ENCODE data around the gene MRPL11. TPM values are rescaled to one million over a fixed set of nuclear protein-coding genes. Genes with fewer than 3 reads are reported as not detected.

Gene MRPL11
- total RNA-seq, 4 donors from 2014 or later, result 29.2 to 38.0 (median 32.3) TPM

DNA sequence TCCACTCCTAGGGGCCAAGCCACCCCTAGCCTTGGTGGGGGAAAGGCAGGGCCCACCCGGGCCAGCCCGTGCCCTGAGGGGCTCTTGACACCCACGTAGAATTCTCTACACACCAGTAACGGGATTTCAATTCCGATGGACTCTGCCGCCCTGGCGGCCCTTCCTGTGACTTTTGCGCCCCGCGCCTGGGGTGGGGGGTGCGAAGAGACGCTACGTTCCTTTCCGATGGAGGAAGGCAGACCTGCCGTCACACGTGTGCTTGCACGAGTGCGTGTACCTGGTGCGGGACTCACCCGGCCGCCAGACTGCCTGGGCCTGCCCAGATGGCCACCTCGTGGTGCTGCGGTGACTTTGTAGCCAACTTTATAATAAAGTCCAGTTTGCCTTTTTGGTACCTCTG lies 12.3 kb downstream of the MRPL11 start:
- ATAC-seq (ENCODE audit: low FRiP score), result no peak

DNA sequence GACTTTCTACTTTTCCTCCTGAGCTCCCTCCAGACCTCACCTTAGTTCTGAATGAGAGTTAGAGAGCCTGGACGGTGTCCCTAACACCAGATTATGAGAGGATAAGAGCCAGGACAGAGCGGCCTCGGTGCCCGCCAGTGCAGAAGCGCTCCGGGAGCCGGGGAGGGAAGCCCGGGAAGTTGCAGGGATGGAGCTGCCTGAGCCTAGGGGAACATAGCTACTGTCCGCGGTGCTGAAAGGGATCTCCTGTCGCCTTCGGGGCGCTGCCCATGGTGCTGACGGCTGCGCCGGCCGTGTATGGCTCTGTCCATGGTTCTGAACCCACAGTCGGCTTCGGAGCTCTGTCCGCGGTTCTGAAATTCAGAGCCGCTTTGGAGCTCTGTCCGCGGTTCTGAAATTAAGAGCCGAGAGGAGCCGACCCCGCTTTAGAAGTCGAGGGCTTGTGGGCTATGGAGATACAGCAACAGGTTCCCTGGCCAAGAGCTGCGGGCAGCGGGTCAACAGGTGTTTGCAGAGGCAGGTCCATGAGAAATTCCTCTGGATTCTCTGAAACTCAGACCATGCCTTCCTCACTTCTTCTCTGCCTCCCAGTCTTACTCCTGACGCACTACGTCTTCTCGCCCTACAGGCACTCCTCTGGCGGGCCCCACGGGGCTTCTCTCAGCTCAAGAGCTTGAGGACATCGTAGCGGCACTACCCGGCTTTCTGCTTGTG lies 17.0 kb downstream of the MRPL11 start:
- DNase-seq (ENCODE audit: low spot score) (peak; percentile 90), ATAC-seq (ENCODE audit: low FRiP score) (peak; percentile 98)
- TF ChIP-seq, protein P1, sequence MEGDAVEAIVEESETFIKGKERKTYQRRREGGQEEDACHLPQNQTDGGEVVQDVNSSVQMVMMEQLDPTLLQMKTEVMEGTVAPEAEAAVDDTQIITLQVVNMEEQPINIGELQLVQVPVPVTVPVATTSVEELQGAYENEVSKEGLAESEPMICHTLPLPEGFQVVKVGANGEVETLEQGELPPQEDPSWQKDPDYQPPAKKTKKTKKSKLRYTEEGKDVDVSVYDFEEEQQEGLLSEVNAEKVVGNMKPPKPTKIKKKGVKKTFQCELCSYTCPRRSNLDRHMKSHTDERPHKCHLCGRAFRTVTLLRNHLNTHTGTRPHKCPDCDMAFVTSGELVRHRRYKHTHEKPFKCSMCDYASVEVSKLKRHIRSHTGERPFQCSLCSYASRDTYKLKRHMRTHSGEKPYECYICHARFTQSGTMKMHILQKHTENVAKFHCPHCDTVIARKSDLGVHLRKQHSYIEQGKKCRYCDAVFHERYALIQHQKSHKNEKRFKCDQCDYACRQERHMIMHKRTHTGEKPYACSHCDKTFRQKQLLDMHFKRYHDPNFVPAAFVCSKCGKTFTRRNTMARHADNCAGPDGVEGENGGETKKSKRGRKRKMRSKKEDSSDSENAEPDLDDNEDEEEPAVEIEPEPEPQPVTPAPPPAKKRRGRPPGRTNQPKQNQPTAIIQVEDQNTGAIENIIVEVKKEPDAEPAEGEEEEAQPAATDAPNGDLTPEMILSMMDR (IDR thresholded peaks at IDR 0.05), result no peak

More for the DNA sequence above, 12.3 kb downstream of the MRPL11 start:
- TF ChIP-seq, protein P1 (IDR thresholded peaks at IDR 0.05), result no peak
- DNase-seq (ENCODE audit: low spot score), result no peak

DNA sequence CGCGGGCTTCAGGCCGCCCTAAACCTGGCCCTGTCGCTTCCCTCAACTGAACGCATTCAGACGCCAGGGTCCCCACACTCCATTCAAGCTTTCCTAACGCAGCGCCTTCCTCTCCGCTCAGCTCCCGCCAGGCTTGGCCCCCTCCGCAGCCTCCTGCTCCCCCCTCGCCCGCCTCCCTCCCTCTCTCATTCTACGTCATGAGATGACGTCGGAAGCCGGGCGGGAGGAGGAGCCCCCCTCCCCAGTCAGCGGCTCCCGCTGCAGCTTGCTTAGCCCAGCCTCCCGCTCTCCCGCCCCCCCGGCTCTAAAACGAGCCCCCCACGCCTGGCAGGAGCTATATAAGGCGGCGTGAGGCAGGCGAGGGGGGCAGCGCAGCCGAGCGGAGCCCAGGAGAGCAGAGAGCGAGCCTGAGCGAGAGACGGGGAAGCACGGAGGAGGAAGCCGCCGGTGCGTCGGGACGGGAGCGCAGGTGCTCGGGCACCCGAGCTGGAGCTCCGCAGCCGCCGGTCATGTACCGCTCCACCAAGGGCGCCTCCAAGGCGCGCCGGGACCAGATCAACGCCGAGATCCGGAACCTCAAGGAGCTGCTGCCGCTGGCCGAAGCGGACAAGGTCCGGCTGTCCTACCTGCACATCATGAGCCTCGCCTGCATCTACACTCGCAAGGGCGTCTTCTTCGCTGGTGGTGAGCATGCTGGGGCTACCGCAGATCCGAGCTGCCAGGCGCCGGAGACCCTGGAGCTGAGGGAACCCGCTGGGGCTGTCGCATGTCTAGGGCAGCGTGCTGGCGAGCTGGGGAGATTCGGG lies 17.8 kb downstream of the MRPL11 start, which contains the start of gene NPAS4:
NPAS4 (plus strand) TSS at position 365 of the 806 bp plus-strand sequence; CDS start at position 510, 145 bp downstream.
- DNase-seq (ENCODE audit: low spot score) (no peak), ATAC-seq (ENCODE audit: low FRiP score) (no peak)
- TF ChIP-seq, protein P1 (IDR thresholded peaks at IDR 0.05), result no peak

DNA sequence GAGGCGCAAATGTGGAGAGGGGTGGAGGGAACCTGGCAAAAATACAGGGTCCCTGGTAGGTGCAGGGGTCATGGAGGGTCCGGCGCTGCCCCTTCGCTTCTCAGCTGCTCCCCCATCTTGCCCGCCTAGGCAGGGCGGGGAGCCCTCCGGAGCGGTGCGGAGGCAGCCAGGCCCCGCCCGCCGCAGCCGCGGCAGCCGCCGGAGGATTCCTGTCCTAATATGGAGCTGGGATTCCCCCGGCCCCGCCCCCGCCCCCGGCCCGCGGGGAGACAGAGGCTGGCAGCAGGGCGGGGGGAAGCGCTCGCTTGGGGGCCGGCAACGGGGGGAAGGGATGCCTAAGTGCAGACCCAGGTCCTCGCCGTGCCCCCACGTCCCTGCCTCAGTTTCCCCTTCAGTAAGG lies 18.8 kb downstream of the MRPL11 start:
- ATAC-seq (ENCODE audit: low FRiP score) (no peak), DNase-seq (ENCODE audit: low spot score) (no peak)
- TF ChIP-seq, protein P1 (IDR thresholded peaks at IDR 0.05), result no peak

DNA sequence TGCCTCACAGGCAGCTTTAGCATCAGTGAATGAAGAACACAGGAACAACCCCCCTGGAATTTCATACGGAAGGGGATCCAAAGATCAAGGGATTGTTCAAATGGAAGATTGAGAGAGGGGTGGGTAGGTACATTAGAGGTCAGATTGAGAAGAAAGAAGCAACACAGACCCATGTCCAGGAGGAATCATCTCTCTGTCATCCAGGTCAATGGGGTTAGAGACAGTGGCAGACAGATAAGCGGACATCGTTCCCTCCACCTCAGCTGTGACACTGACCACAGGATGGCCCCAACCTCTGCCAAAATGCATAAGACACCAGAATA lies 19.7 kb downstream of the MRPL11 start:
- TF ChIP-seq, protein P1 (IDR thresholded peaks at IDR 0.05), result no peak
- DNase-seq (ENCODE audit: low spot score), result no peak
- no peak for ATAC-seq (ENCODE audit: low FRiP score)

DNA sequence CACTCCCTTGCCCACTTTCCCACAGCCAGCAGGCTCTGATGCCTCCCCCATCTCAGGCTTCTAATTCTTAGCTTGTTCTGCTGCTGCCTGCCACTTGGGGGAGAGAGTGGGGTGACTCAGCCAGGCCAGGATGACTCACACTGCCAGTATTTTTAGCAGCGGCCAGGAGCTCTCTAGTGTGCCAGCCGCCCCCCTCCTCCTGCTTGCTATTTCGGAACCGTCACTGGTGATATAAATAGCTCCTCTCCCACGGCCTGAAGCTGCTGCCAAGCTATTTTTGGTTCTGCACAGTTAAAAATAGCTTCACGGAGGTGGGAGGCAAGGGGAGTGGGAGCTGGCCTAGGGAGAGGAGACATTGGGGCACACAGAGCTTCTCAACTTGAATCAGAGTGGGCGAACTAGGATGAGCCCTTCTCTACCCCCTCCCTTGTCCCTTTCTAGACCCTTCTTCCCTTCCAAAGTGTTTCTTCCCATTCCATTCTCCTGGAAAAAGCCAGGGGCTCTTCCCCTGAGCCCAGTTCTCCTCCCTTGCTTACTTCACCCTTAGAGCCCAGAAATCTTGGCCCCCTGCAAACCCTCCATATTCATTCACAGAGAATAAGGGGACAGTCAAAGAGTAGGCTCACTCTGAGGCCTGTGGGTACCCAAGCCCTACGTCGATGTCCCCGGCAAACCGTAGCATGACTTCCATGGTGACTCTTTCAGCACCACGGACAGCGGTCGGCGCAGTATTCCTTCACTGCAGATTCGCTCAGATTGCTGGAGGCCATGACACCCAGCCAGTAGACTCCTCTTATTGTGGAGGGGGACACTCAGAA lies 20.3 kb downstream of the MRPL11 start:
- peak; percentile 46 for ATAC-seq (ENCODE audit: low FRiP score)
- DNase-seq (ENCODE audit: low spot score), result peak; percentile 31
- TF ChIP-seq, protein P1 (IDR thresholded peaks at IDR 0.05), result peak in 1 of 3 donors; percentile 20

Measured in omental fat pad (tissue), 4 donors.